Tibial artery (tissue), 4 donors: ENCODE results near the gene PSD.

Experiments used
- DNase-seq, 2 donors: peaks; one replicate each; pipeline ENCODE4 v3.0.0-alpha.2; 2019
- H3K27ac ChIP-seq, 2 donors: fragments of 200-600 bp; sonication (generic) in 1 of 2; 1 replicate in 1 of 2; 2 replicates in 1 of 2; pipeline ENCODE4 v1.5.1; 2018 to 2019; ENCODE audit warnings: mild to moderate bottlenecking in 1 of 2
- H3K27me3 ChIP-seq, 2 donors: fragments of 200-600 bp; sonication (generic) in 1 of 2; one replicate each; pipeline versions ENCODE4 v1.5.1 to v1.6.0; 2016 to 2019
- H3K36me3 ChIP-seq, 3 donors: fragments of 200-600 bp; sonication (generic) in 2 of 3; one replicate each; pipeline ENCODE4 v1.5.1; 2016 to 2019; ENCODE audit warnings: mild to moderate bottlenecking in 2 of 3
- H3K4me1 ChIP-seq, 4 donors: fragments of 200-600 bp; sonication (generic) in 2 of 4; 1 replicate in 3 of 4; 2 replicates in 1 of 4; pipeline ENCODE4 v1.5.1; 2016 to 2019
- H3K4me3 ChIP-seq, 2 donors: fragments of 200-600 bp; sonication (generic) in 1 of 2; 1 replicate in 1 of 2; 2 replicates in 1 of 2; pipeline ENCODE4 v1.5.1; 2018 to 2019; ENCODE audit warnings: mild to moderate bottlenecking in 2 of 2
- H3K9me3 ChIP-seq, 3 donors: fragments of 200-600 bp; sonication (generic) in 1 of 3; one replicate each; pipeline ENCODE4 v1.5.1; 2016 to 2019
- intact Hi-C: fragments of 100-400 bp; cut with DNase I; formaldehyde crosslinking; loops from one replicate; pipeline ENCODE4 v1.15.0; 2023; ENCODE audit warnings: low total_unique reads
- TF ChIP-seq, protein P1 (sequence below), 2 experiments: fragments of 200-600 bp in 1 of 2; fragments of 450-650 bp in 1 of 2; IDR thresholded peaks; one replicate each; pipeline ENCODE4 v1.5.1; 2017 to 2019; ENCODE audit warnings: antibody characterized with exemption in 2 of 2, mild to moderate bottlenecking in 1 of 2, moderate library complexity in 1 of 2

PSD gene

DNA sequence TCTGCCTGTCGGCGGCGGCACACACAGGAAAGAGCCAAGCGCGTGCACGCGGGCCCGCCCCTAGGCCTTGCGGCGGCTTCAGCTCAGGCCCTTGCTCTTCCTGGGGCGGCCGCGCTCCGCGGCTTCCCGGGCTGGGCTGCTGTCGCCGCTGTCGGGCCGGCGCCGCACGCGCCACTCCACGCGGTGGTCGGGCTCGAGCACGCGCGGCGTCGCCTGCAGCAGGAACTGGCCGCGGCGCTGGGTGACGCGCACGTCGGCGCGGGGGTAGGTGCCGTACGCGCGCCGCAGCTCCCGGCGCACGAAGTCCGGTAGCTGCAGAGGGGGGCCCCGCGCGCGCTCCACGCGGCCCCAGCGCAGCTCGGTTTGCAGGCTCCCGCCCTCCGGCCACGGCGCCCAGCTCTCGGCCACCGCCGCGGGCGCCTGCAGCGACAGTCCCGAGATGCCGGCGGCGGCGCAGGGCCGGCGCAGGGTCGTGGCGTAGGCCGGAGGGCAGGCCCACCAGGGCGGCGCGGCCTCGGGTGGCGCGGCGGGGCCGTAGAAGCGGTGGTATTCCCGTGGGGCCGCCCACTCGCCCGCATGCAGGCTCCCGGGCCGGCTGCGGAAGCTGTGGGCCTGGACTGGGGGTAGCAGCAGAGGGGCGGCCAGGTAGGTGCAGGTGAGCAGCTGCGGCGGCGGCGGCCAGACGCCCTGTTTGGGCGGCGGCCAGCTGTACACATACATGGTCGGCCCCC, 32.0 kb upstream of the PSD start:
- TF ChIP-seq, protein P1, sequence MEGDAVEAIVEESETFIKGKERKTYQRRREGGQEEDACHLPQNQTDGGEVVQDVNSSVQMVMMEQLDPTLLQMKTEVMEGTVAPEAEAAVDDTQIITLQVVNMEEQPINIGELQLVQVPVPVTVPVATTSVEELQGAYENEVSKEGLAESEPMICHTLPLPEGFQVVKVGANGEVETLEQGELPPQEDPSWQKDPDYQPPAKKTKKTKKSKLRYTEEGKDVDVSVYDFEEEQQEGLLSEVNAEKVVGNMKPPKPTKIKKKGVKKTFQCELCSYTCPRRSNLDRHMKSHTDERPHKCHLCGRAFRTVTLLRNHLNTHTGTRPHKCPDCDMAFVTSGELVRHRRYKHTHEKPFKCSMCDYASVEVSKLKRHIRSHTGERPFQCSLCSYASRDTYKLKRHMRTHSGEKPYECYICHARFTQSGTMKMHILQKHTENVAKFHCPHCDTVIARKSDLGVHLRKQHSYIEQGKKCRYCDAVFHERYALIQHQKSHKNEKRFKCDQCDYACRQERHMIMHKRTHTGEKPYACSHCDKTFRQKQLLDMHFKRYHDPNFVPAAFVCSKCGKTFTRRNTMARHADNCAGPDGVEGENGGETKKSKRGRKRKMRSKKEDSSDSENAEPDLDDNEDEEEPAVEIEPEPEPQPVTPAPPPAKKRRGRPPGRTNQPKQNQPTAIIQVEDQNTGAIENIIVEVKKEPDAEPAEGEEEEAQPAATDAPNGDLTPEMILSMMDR (IDR thresholded peaks at IDR 0.05) = no peak
- peak overlapping the region; percentile 80 to 81 for H3K27ac ChIP-seq
- intact Hi-C loops = no loop called here

DNA sequence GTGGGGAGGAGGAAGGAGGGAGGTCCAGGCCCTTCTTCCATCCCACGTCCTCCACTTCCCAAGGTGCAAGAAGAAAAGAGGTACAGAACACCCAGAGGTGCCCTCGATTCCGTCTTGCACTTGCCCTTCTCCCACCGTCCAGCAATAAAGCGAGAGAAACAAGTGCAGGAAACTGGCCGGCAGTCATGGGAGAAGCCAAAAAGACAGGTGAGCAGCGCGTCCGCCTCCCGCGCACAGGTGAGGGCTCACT, 31.5 kb upstream of the PSD start:
- peaks cover 0 to 24% (median 14%) of the 10 kb centered on the region in 4 donors for H3K4me1 ChIP-seq
- H3K9me3 ChIP-seq = no peaks in the 10 kb centered on the region
- DNase-seq = no peak
- H3K36me3 ChIP-seq = no peaks in the 10 kb centered on the region
- TF ChIP-seq, protein P1 (IDR thresholded peaks at IDR 0.05) = no peak
- peak overlapping the region; percentile 80 to 81 for H3K27ac ChIP-seq
- H3K4me3 ChIP-seq = peak overlapping the region; percentile 69 to 93
- intact Hi-C loops = no loop called here
- peaks cover 0 to 3% of the 10 kb centered on the region in 2 donors for H3K27me3 ChIP-seq

More for the DNA sequence above, 32.0 kb upstream of the PSD start:
- no peaks in the 10 kb centered on the region for H3K36me3 ChIP-seq
- peak overlapping the region; percentile 69 to 93 for H3K4me3 ChIP-seq
- peaks cover 0 to 24% (median 14%) of the 10 kb centered on the region in 4 donors for H3K4me1 ChIP-seq
- peak; percentile 68 to 85 for DNase-seq
- H3K27me3 ChIP-seq = peaks cover 0 to 3% of the 10 kb centered on the region in 2 donors
- H3K9me3 ChIP-seq = no peaks in the 10 kb centered on the region

DNA sequence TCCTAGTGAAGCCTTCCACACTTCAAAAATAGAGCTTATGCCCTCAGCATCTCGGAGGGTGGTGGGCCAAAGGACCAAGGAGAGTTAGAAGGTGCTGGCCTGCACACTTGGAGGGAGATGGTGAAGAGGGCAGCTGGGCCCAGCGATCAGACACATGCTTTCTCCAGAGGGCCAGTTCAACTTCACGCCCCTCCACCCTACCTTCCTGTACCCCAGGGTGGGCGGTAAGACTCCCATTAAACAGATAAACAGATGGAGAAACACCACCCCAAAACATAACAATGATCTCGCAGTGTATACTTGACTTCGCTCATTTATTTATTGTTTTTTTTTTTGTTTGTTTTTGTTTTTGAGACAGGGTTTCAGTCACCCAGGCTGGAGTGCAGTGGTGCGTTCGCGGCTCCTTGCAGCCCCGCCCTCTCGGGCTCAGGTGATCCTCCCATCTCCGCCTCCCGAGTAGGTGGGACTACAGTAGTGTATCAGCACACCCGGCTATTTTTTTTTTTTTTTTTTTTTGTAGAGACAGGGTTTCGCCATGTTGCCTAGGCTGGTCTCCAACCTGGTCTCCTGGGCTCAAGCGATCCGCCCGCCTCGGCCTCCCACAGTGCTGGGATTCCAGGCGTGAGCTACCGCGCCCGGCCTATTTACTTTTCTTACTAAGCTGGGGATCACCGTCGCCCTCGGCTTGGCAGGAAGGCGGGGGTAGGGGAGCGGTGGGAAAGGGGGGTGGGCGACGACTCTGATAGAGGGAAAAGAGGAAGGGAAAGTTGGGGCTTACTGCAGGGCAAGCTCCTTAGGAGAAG, 30.9 kb upstream of the PSD start:
- DNase-seq = peak in 1 of 2 donors; percentile 73
- H3K27ac ChIP-seq = peak overlapping the region; percentile 80 to 81

DNA sequence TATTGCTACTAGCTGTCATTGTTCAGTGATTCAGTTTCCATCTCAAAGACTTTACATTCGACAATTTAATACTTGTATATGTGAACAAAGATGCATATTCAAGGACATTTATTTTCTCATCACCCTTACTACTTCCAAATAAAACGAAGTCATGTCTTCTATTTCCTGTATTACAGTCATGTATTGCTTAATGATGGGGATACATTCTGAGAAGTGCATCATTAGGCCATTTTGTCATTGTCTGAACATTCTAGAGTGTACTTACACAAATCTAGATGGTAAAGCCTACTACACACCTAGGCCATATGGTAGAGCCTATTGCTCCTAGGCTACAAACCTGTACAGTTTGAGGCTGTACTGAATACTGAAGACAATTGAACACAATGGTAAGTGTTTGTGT, 26.3 kb upstream of the PSD start:
- H3K27me3 ChIP-seq = peaks cover 0 to 7% of the 10 kb centered on the region in 2 donors
- intact Hi-C loops = no loop called here

More for the DNA sequence above, 30.9 kb upstream of the PSD start:
- Histone ChIP-seq H3K36me3 (no peaks in the 10 kb centered on the region), H3K9me3 (no peaks in the 10 kb centered on the region), H3K4me1 (peaks cover 0 to 24% (median 14%) of the 10 kb centered on the region in 4 donors), H3K4me3 (peak overlapping the region; percentile 69 to 93), H3K27me3 (peaks cover 0 to 3% of the 10 kb centered on the region in 2 donors)
- intact Hi-C loops = no loop called here
- TF ChIP-seq, protein P1 (IDR thresholded peaks at IDR 0.05) = no peak

DNA sequence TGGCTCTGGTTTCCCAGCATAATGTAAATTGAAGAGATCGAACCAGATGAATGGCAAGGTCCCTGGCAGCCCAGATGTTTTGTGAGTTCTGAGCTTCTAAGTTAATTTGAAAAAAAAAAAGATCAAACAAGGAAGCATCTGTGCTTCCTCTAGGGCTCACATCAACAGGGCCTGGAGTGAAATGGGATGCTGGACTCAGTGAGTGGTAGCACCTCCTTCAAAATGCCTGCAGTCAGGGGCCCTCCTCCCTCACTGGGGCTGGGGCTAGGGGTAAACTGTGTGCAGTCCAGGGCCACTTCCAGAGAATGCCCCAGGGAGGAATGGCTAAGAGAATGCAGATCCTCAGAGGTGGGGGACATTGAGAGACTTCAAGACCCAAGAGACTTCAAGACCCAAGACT, 19.8 kb upstream of the PSD start:
- TF ChIP-seq, protein P1 (IDR thresholded peaks at IDR 0.05) = no peak
- no peak overlapping the region for H3K27ac ChIP-seq
- intact Hi-C loops = no loop called here

More for the DNA sequence above, 26.3 kb upstream of the PSD start:
- no peak for DNase-seq
- Histone ChIP-seq H3K9me3 (no peaks in the 10 kb centered on the region), H3K4me3 (no peak overlapping the region), H3K27ac (no peak overlapping the region), H3K36me3 (no peaks in the 10 kb centered on the region), H3K4me1 (peaks cover 0 to 8% (median 5%) of the 10 kb centered on the region in 4 donors)
- TF ChIP-seq, protein P1 (IDR thresholded peaks at IDR 0.05) = no peak

More for the DNA sequence above, 19.8 kb upstream of the PSD start:
- peaks cover 0 to 48% of the 10 kb centered on the region in 2 donors for H3K27me3 ChIP-seq
- no peaks in the 10 kb centered on the region for H3K36me3 ChIP-seq
- H3K9me3 ChIP-seq = no peaks in the 10 kb centered on the region
- no peak overlapping the region for H3K4me3 ChIP-seq
- H3K4me1 ChIP-seq = peaks cover 0 to 9% (median 7%) of the 10 kb centered on the region in 4 donors
- DNase-seq = no peak
